COR-L47 (cell line): ENCODE data around the gene ADAMTS12.

Experiments
- DNase-seq: peaks from one replicate; lab custom pipeline; 2025; lab: John Stamatoyannopoulos, UW

ADAMTS12 gene

GRCh38 chr5:33758737-33759136, 133.1 kb downstream of the ADAMTS12 start:
- DNase-seq = no peak

DNA sequence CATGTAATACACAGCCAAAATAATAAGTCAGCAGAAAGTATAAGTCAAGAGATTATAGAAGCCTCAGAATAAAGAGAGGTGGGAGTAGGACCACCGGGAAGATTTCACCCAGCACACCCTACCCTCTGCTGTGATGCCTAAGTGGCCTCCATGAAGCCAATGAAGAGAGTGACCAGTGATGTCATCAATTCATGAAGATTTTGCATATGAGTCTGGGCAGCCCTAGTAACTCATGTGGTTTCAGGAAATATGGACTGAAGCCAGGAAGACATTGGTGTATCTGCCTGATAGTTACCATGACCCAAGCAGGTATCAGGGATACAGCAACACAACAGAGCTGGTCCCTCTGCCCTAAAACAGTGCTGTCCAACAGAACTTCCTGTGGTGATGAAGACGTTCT, 135.3 kb downstream of the ADAMTS12 start:
- DNase-seq = no peak

DNA sequence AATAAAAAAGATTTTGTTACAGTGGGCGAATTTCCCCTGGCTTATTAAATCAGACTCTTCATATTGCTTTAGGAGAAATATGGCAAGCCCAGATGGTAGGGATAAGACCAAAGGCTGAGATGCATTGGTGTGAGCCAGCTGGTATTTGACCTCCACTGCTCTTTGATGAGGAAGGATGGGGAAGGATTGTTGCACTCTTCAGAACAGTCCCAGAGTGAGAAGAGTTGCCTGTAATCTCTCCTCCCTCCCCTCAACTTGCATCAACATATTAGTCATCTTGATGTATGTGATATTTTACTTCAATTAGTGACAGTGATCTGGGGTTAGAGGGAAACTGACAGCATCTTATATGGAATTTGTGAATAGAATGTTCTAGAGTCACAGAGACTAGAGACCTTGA, 136.6 kb downstream of the ADAMTS12 start:
- DNase-seq = no peak

- DNase-seq = no peak
Observed at GRCh38 chr5:33753704-33754103, 138.1 kb downstream of the ADAMTS12 start.

DNA sequence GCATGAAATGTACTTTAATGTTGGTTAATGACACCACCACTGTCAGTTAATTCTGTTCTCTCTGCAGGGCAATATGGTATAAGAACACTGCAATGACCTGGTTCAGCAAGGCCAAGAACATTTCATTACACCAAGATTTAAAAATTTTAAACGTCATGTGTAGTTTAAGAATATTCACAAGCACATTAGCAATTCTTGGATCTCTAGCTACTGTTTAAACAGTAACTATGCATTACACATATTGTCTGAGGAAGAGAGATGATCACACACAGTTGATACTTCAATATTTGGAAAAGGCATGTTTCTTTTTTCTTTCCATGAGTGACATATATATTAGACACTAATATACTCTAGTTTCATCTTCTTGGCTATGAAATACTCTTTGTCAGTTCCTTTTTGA, 143.0 kb downstream of the ADAMTS12 start:
- no peak for DNase-seq

GRCh38 chr5:33745101-33745770, 146.6 kb downstream of the ADAMTS12 start:
- no peak for DNase-seq

- no peak for DNase-seq
Observed at GRCh38 chr5:33743099-33743498, 148.7 kb downstream of the ADAMTS12 start.

DNA sequence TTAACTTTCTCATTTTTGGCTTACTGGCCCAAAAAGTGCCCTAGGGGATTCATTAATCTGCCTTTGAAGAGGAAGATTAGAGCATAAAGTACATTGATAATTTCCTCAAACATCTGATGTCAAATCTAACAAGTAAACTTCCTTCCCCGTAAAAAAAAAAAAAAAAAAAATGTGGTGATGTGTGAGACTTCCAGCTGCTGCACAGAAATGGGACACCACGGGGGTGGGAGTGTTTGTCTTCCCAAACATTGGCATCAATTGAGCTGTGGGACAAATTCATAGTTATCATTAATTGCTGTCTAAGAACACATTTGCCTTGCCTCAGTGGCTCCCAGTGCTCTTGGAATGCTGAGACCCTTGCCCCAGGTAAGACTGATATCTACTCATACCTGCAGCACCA, 149.6 kb downstream of the ADAMTS12 start:
- no peak for DNase-seq

DNA sequence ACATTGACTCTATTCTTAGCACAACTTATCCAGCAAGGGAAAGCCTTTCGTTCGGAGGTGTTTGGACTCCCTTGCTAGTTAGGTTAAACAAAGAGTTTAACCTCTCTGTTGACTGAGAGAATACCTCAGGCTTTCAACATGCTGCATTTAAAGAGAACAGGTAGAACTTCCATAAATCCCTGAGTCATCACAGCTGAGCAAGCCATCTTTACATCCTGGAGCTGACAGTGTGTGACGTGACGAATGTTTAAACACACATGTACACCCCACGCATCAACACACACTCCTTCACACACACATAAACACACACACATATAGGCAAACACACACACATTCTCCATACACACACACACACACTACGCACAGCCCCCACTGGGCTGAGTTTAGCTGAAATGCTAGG, 152.8 kb downstream of the ADAMTS12 start:
- DNase-seq = no peak

- no peak for DNase-seq
Observed at GRCh38 chr5:33738097-33738496, 153.7 kb downstream of the ADAMTS12 start.

DNA sequence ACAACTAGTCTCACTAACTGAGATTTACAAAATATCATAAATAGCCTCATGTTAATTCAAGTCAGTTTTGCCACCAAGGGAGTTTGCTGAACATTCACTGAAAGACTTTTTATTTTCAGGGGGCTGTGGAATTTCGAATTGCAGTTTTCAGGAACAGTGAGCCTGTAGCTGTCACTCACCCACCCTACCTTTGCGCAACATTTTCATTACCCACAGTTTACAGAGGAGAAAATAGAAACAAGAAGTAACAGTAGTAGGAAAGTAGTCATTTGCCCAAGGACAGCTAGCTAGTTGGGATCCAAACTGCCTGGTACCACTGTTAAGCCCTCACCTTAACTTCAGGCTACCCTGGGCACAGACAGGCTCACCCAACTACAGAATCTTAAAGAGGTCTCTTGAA, 154.1 kb downstream of the ADAMTS12 start:
- DNase-seq = no peak

GRCh38 chr5:33737284-33737683, 154.5 kb downstream of the ADAMTS12 start:
- DNase-seq = no peak

- no peak for DNase-seq
Observed at GRCh38 chr5:33736510-33736909, 155.3 kb downstream of the ADAMTS12 start.

DNA sequence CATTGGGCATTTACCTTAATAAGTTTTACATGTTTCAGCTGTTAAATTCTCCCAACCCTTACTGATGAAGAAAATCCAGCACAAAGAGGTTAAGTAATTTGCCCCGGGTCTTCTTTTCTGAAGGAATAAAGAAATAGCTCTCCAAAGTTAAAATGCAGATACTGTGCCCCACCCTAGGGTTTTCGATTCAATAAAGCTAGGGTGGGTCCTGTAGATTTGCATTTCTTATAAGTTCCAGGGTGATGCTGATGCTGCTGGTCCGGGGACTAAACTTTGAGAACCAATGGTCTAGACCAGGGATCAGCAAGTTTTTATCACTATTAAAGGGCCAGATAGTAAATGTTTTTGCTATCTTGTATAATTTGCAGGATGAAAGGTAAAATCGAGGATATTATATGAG, 156.7 kb downstream of the ADAMTS12 start:
- DNase-seq = no peak

DNA sequence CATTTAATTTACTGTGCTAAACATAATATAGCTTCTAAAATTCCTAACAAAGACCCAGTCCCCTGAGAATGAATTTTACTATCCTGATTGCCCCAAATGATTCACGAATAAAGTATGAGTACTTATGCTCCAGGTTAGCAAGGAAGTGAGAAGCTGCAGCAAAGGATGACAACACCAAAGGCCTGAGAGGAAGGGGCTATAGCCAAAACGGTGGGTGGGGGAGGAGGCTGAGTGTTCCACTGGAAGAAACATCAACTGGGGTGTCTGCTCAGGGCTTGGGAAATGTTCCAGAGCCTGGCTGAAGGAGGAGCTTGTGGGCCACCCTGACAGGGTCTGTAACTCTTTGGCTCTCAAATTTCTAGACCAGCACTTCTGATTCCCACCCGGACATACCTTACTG, 157.3 kb downstream of the ADAMTS12 start:
- no peak for DNase-seq

DNA sequence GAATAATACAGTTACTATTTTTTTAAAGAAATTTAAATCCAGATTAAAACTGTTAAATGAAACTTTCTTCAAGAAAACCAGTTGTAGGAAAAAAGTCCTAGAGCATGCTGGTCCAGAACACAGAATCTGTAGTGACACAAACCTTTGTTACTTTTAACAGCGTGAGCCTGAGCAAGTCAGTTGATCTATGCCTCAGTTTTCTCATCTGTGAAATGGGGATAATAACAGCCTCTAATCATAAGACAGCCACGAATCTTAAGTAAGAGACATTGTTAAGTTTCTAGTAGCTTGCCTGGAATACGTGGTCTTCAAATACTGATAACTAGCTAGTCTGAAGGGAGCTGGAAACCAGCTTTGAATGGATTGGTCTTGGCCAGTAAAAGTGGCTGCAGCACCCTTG, 158.6 kb downstream of the ADAMTS12 start:
- no peak for DNase-seq

DNA sequence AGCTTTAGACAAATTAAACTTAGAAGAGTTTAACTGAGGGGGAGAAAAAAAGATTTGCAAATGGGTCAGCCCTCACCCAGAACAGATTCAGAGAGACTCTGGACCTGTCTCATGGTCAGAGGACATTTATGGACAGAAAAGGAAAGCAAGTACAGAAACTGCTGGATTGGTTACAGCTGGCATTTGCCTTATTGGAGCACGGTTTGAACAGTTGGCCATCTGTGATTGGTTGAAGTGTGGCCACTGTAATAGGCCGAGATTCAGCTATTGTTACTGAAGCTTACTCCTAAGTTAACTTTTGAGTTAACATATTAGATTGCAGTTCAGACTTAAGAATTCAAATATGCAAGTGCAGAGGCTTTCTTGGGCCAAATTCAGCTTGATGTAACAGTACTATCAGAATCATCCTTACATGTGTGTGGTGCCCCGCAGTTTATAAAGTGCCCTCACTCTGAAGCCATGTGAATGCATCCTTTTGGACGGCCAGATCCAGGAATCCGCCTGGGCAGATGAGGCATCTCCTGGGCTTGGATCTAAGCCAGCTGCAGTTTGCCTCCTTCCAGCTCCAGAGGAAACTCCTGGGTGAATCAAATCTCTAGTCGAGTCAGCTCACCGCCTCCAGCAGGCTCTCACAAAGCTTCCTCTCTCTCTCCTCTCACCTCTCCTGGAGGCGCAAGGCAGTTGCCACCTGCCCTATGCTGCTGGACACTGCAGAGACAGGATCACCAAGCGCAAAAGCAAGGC, 165.2 kb downstream of the ADAMTS12 start:
- DNase-seq = no peak

GRCh38 chr5:33725806-33726205, 166.0 kb downstream of the ADAMTS12 start:
- DNase-seq = no peak

GRCh38 chr5:33721491-33722200, 170.1 kb downstream of the ADAMTS12 start:
- no peak for DNase-seq

- no peak for DNase-seq
Observed at GRCh38 chr5:33720176-33720575, 171.6 kb downstream of the ADAMTS12 start.

GRCh38 chr5:33719769-33720168, 172.0 kb downstream of the ADAMTS12 start:
- DNase-seq = no peak

GRCh38 chr5:33715661-33716060, 176.1 kb downstream of the ADAMTS12 start:
- DNase-seq = no peak

DNA sequence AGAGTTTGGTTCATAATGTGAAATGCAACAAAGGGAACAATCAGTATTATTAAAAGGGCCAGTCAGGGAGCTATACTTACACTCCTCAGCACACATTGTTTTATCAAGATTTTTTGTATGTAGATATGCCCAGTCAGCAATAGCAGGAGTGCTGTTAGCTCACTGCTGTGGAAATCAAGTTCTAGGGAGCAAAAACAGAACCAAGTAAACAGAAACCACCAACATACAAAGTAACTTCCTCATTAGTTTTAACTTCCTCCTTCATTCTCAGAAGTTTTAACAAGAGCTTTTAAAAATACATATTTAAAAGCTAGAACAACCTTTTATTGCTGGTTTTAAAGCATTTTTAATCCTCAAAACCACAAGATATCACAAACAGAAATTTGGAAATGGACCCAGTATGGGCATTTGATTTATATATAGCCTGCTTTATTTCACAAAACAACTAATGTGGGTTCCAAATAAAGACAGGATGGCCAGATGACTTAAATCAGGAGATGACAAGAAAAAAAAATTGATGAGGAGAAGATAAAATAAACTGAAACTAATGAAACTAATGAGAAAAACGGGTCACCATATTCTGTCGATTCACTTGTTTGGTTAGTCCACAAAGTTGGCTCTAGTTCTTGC, 178.5 kb downstream of the ADAMTS12 start:
- no peak for DNase-seq
